Bladder microvascular endothelial cell (primary cell): ENCODE data around the gene GRM7. TPM values are rescaled to one million over a fixed set of nuclear protein-coding genes. Genes with fewer than 3 reads are reported as not detected.

Source experiments
- total RNA-seq: library from RNA; depleted of rRNA; stranded (reverse); fragments of >200 nt; gene quantifications from 2 replicates; pipeline ENCODE4 v1.2.3, GENCODE V29; 2014

Gene GRM7
- total RNA-seq, result not detected in 2 replicates

GRCh38 chr3:6860954-6861624 lies at the start of gene GRM7:
Gene GRM7 (plus strand): TSS chr3:6861115.

